ENCODE measurements around the gene PRRT4. TPM values are rescaled to one million over a fixed set of nuclear protein-coding genes. Genes with fewer than 3 reads are reported as not detected.
A peak's percentile ranks its signal among the peaks of the same experiment; 100 is the strongest.

PRRT4 gene
- total and polyA plus RNA-seq, 9 of the 15 experiments (the other 6 are each of a cell fraction or from before 2014, with no cell fraction given) = not detected

DNA sequence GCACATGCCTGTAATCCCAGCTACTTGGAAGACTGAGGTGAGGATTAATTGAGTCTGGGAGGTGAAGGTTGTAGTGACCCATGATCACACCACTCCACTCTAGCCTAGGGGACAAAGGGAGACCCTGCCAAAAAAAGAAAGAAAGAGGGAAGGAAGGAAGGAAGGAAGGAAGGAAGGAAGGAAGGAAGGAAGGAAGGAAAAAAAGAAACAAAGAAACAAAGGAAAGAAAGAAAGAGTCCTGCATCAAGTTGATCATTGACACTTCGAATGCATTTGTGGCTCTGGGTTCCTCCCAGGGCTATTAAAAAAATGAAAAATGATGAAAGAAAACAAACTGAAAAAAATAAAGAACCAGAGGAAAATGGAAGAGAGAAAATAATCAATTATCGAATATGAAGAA, 3.9 kb upstream of the PRRT4 start:
- FAIRE-seq (no peak), ATAC-seq (no peak), DNase-seq (ENCODE audit: extremely low read depth in 1 of 4, low spot score in 3 of 4) (no peak)
- no TSS peak for BruUV-seq (replicated peaks)
- no peak overlapping the region for H2AFZ ChIP-seq (ENCODE audit: low read depth, low read length)
- H3K4me2 ChIP-seq (ENCODE audit: insufficient read depth, low read length) = no peak overlapping the region
- CTCF ChIA-PET (ENCODE audit: low intra/inter-chr PET ratio) = no interaction called here
- no peak overlapping the region for H3K9ac ChIP-seq (ENCODE audit: insufficient read depth in 1 of 2, low read depth in 2 of 2, low read length in 2 of 2)
- H3K4me1 ChIP-seq (replicated peaks in 1 of 2; ENCODE audit: control insufficient read depth in 2 of 2, insufficient read depth in 2 of 2, low read length in 2 of 2) = peaks cover 6 to 16% of the 10 kb centered on the region in 2 experiments; a peak in 3 of 5 replicates
- no peaks in the 10 kb centered on the region for H3K9me3 ChIP-seq (replicated peaks; ENCODE audit: control insufficient read depth, insufficient read depth, low read depth, low read length)
- no peaks in the 10 kb centered on the region for H3K9me1 ChIP-seq (ENCODE audit: control insufficient read depth, insufficient read depth, low read length)
- H3K79me2 ChIP-seq (ENCODE audit: control insufficient read depth, insufficient read depth, low read length) = no peaks in the 10 kb centered on the region
- no peaks in the 10 kb centered on the region; the same call in 1 of the 2 replicates for H4K20me1 ChIP-seq (replicated peaks; ENCODE audit: control insufficient read depth, insufficient read depth, low read length)
- in situ Hi-C loops (cut with MboI) = no loop called here
- no peak overlapping the region for H3K27ac ChIP-seq (ENCODE audit: extremely low read depth, low read depth, low read length)
- no peak overlapping the region for H3K4me3 ChIP-seq
- intact Hi-C loops (cut with micrococcal nuclease) = no loop called here
- H3K36me3 ChIP-seq (ENCODE audit: control insufficient read depth, insufficient read depth, low read length) = no peaks in the 10 kb centered on the region
- H3K27me3 ChIP-seq (ENCODE audit: control insufficient read depth in 2 of 2, insufficient read depth in 2 of 2, low read length in 2 of 2) = peaks cover 38 to 44% of the 10 kb centered on the region in 2 experiments
- POLR2A ChIA-PET = interaction anchor here (2.2 kb wide), 1 partner anchor 10 kb away, joined by 6 read pairs; no protein-coding TSS in a partner anchor
- WGBS (ENCODE audit: insufficient coverage, low coverage, missing lambda C conversion rate) = 4% methylated on average over 2 of the region's 2 CpGs
- TF ChIP-seq, protein P1, sequence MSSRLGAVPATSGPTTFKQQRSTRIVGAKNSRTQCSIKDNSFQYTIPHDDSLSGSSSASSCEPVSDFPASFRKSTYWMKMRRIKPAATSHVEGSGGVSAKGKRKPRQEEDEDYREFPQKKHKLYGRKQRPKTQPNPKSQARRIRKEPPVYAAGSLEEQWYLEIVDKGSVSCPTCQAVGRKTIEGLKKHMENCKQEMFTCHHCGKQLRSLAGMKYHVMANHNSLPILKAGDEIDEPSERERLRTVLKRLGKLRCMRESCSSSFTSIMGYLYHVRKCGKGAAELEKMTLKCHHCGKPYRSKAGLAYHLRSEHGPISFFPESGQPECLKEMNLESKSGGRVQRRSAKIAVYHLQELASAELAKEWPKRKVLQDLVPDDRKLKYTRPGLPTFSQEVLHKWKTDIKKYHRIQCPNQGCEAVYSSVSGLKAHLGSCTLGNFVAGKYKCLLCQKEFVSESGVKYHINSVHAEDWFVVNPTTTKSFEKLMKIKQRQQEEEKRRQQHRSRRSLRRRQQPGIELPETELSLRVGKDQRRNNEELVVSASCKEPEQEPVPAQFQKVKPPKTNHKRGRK (tag; IDR thresholded peaks at IDR 0.05) = peak; percentile 84
- TF ChIP-seq CC2D1A (IDR thresholded peaks at IDR 0.05) = no peak
- no peak for TF ChIP-seq PML (IDR thresholded peaks at IDR 0.05; ENCODE audit: low read length)
- no peak for TF ChIP-seq ARID1B (IDR thresholded peaks at IDR 0.05)
- no peak for TF ChIP-seq MTA1 (IDR thresholded peaks at IDR 0.05; ENCODE audit: borderline replicate concordance)
- TF ChIP-seq, protein P2, sequence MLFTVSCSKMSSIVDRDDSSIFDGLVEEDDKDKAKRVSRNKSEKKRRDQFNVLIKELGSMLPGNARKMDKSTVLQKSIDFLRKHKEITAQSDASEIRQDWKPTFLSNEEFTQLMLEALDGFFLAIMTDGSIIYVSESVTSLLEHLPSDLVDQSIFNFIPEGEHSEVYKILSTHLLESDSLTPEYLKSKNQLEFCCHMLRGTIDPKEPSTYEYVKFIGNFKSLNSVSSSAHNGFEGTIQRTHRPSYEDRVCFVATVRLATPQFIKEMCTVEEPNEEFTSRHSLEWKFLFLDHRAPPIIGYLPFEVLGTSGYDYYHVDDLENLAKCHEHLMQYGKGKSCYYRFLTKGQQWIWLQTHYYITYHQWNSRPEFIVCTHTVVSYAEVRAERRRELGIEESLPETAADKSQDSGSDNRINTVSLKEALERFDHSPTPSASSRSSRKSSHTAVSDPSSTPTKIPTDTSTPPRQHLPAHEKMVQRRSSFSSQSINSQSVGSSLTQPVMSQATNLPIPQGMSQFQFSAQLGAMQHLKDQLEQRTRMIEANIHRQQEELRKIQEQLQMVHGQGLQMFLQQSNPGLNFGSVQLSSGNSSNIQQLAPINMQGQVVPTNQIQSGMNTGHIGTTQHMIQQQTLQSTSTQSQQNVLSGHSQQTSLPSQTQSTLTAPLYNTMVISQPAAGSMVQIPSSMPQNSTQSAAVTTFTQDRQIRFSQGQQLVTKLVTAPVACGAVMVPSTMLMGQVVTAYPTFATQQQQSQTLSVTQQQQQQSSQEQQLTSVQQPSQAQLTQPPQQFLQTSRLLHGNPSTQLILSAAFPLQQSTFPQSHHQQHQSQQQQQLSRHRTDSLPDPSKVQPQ (CRISPR knock-in tag; IDR thresholded peaks at IDR 0.05; ENCODE audit: borderline replicate concordance) = no peak
- no peak for TF ChIP-seq POLR2G (IDR thresholded peaks at IDR 0.05; ENCODE audit: low read depth, low read length)
- TF ChIP-seq, protein P3, sequence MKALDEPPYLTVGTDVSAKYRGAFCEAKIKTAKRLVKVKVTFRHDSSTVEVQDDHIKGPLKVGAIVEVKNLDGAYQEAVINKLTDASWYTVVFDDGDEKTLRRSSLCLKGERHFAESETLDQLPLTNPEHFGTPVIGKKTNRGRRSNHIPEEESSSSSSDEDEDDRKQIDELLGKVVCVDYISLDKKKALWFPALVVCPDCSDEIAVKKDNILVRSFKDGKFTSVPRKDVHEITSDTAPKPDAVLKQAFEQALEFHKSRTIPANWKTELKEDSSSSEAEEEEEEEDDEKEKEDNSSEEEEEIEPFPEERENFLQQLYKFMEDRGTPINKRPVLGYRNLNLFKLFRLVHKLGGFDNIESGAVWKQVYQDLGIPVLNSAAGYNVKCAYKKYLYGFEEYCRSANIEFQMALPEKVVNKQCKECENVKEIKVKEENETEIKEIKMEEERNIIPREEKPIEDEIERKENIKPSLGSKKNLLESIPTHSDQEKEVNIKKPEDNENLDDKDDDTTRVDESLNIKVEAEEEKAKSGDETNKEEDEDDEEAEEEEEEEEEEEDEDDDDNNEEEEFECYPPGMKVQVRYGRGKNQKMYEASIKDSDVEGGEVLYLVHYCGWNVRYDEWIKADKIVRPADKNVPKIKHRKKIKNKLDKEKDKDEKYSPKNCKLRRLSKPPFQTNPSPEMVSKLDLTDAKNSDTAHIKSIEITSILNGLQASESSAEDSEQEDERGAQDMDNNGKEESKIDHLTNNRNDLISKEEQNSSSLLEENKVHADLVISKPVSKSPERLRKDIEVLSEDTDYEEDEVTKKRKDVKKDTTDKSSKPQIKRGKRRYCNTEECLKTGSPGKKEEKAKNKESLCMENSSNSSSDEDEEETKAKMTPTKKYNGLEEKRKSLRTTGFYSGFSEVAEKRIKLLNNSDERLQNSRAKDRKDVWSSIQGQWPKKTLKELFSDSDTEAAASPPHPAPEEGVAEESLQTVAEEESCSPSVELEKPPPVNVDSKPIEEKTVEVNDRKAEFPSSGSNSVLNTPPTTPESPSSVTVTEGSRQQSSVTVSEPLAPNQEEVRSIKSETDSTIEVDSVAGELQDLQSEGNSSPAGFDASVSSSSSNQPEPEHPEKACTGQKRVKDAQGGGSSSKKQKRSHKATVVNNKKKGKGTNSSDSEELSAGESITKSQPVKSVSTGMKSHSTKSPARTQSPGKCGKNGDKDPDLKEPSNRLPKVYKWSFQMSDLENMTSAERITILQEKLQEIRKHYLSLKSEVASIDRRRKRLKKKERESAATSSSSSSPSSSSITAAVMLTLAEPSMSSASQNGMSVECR (CRISPR knock-in tag; IDR thresholded peaks at IDR 0.05) = no peak
- no peak for TF ChIP-seq CHCHD3 (CRISPR knock-in tag; IDR thresholded peaks at IDR 0.05)
- no peak for TF ChIP-seq FOS (IDR thresholded peaks at IDR 0.05; ENCODE audit: extremely low read depth, insufficient read length)
- TF ChIP-seq TFAM (CRISPR knock-in tag; conservative IDR thresholded peaks at IDR 0.05) = no peak
- TF ChIP-seq, protein P4, sequence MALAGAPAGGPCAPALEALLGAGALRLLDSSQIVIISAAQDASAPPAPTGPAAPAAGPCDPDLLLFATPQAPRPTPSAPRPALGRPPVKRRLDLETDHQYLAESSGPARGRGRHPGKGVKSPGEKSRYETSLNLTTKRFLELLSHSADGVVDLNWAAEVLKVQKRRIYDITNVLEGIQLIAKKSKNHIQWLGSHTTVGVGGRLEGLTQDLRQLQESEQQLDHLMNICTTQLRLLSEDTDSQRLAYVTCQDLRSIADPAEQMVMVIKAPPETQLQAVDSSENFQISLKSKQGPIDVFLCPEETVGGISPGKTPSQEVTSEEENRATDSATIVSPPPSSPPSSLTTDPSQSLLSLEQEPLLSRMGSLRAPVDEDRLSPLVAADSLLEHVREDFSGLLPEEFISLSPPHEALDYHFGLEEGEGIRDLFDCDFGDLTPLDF (CRISPR knock-in tag; IDR thresholded peaks at IDR 0.05) = no peak
- no peak for TF ChIP-seq KHSRP (IDR thresholded peaks at IDR 0.05)

All from K562 (cell line).